ENCODE data around the gene FXYD1.

GRCh38 chr19:35117116-35117515 is 21.5 kb upstream of the FXYD1 start:
- TF ChIP-seq EZH2phosphoT487 (IDR thresholded peaks at IDR 0.05; ENCODE audit: low read depth) (no peak), CTCF (IDR thresholded peaks at IDR 0.05; ENCODE audit: low read depth, low read length) (no peak)

Measured in OCI-LY3 (cell line).